NT2/D1 (cell line): ENCODE results near the gene DEPDC1B.
"Not testable (repeated sequence)": the region's sequence is repeated elsewhere in the genome, so short reads cannot be mapped to it uniquely, and the experiment has no call there.

Experiments used
- DNase-seq: peaks from one replicate; pipeline ENCODE4 v3.0.0-alpha.2; 2011; ENCODE audit warnings: low read depth, low spot score
- H3K27me3 ChIP-seq: 2 replicates; pipeline ENCODE4 v1.6.0; 2011; ENCODE audit warnings: mild to moderate bottlenecking; ENCODE audit not compliant: insufficient read length, insufficient read depth
- H3K36me3 ChIP-seq: 2 replicates; pipeline ENCODE4 v1.6.1; 2011; ENCODE audit warnings: mild to moderate bottlenecking, low read length, mixed read lengths; ENCODE audit not compliant: insufficient read depth, insufficient read length
- H3K4me1 ChIP-seq: 2 replicates; pipeline ENCODE4 v1.5.1; 2011; ENCODE audit not compliant: insufficient read depth, insufficient read length
- H3K4me3 ChIP-seq: 2 replicates; pipeline ENCODE4 v1.5.1; 2011; ENCODE audit warnings: low read depth; ENCODE audit not compliant: insufficient read length
- H3K9ac ChIP-seq: 2 replicates; pipeline ENCODE4 v1.6.0; 2011; ENCODE audit warnings: low read depth; ENCODE audit not compliant: insufficient read length
- H3K9me3 ChIP-seq: 2 replicates; pipeline ENCODE4 v1.5.1; 2011; ENCODE audit warnings: mild to moderate bottlenecking, low read length; ENCODE audit not compliant: insufficient read depth
- SUZ12 ChIP-seq: IDR thresholded peaks from 2 replicates; pipeline ENCODE4 v1.6.1; 2011; ENCODE audit not compliant: insufficient read length, insufficient read depth; ENCODE audit errors: extremely low read depth
- YY1 ChIP-seq: IDR thresholded peaks from 2 replicates; pipeline ENCODE4 v1.6.1; 2011; ENCODE audit not compliant: insufficient read length, insufficient read depth
- ZNF274 ChIP-seq: IDR thresholded peaks from 2 replicates; pipeline ENCODE4 v1.6.1; 2011; ENCODE audit warnings: mild to moderate bottlenecking, low read depth, low read length

Gene DEPDC1B

DNA sequence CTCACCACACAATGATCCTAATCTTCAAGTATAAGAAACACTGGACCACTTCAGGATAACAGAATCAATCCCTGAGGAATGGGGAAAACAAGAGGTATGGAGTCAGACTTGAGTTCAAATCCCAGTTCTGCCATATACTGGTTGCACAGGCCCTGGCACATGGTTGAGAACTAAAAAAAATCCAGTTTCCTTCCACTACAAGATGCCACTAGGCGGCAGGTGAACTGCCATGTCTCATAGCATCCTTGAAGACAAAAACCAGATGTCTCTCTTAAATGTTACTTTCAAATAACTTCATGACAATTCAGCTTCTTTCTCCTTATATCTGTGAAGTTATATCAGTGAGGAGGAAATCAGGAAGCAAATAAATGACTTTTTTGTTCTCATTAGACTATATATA lies 11.0 kb downstream of the DEPDC1B start:
- no peak for DNase-seq
- no peak for TF ChIP-seq ZNF274
- no peak for TF ChIP-seq YY1
- H3K4me1 ChIP-seq, result no peaks in the 10 kb centered on the region
- no peaks in the 10 kb centered on the region for H3K9me3 ChIP-seq
- no peak overlapping the region for H3K9ac ChIP-seq
- no peaks in the 10 kb centered on the region for H3K27me3 ChIP-seq
- H3K36me3 ChIP-seq, result peaks cover 22% of the 10 kb centered on the region
- H3K4me3 ChIP-seq, result no peak overlapping the region

DNA sequence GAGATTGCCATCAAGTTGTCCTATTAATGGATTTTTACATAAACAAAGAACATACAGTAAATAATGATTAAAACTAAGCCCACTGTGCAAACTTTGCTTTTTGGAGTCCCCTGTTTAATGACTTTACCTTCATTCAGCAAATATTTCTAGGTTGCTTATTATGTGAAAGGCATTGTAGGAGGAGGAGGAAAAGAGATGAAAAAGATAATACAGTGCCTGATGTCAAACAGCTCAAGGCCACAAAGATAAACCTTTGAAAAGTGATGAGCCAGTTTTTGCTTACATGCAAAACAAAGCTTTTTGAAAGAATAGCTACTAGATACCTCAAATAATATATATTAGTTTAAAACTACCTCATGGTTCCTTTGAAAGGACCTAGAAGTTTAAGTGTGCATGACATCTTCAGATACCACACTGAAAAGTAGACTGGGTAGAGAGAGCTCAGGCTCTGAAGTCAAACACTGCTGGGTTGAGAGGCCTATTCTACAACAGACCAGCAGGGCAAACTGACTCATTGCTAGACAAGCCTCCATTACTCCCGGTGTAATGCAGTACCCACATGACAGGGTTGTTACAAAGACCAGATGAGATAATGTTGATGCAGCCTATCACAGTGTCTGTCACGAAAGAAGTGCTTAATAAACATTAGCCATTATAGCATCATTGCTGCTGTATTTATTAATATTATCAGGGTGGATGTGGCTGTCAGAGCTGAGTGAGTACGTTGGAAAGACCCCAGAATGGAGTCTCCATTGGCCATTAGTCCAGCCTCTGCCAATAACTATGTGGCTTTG lies 11.8 kb downstream of the DEPDC1B start:
- peaks cover 22% of the 10 kb centered on the region for H3K36me3 ChIP-seq
- H3K9ac ChIP-seq, result no peak overlapping the region
- H3K9me3 ChIP-seq, result no peaks in the 10 kb centered on the region
- H3K4me1 ChIP-seq, result no peaks in the 10 kb centered on the region
- no peak overlapping the region for H3K4me3 ChIP-seq
- no peak for DNase-seq
- TF ChIP-seq SUZ12 (no peak), ZNF274 (no peak), YY1 (no peak)
- H3K27me3 ChIP-seq, result no peaks in the 10 kb centered on the region

DNA sequence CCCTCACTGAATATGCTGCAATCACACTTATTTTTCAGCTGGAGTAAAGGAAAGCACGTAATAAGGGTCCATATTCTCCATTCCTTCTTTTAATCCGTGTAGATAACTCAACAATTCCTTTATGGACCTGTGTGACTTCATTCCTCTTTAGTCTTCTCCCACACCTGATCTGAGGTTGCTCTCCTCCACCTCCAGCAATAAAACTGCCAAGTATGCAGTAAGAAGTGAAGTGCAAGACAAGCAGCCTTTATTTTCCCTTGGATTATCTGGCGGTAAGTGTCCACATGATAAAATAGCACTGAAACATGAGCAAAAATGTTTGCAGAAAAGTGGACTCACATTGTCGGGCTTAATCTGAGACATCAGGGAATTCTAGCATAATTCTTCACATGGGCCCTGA lies 13.8 kb downstream of the DEPDC1B start:
- Histone ChIP-seq H3K9ac (no peak overlapping the region), H3K36me3 (peaks cover 22% of the 10 kb centered on the region), H3K9me3 (no peaks in the 10 kb centered on the region), H3K4me3 (no peak overlapping the region), H3K27me3 (no peaks in the 10 kb centered on the region), H3K4me1 (no peaks in the 10 kb centered on the region)
- no peak for TF ChIP-seq SUZ12
- no peak for TF ChIP-seq ZNF274
- no peak for TF ChIP-seq YY1
- DNase-seq, result no peak

DNA sequence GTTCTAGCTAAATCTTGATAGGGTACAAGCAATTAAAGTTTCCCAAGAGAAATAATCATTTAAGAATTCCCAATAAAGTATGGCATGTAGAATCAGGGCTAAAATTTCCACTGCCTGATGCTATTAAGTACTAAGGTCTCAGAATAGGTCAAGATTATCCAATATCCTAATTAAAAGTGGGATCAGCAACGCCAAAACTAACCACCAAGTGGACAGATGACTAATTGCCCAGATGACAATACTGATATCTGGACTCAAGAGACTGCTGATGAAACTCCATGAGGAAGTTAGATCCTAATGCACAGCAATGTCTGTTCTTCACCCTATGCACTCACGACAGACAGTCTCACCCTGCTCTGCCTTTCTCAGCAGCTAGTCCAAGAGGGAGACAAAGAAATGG lies 14.3 kb downstream of the DEPDC1B start:
- no peak for DNase-seq
- H3K4me3 ChIP-seq, result no peak overlapping the region
- TF ChIP-seq YY1, result no peak
- no peak for TF ChIP-seq ZNF274
- no peak for TF ChIP-seq SUZ12
- peaks cover 22% of the 10 kb centered on the region for H3K36me3 ChIP-seq
- no peak overlapping the region for H3K9ac ChIP-seq
- H3K4me1 ChIP-seq, result no peaks in the 10 kb centered on the region
- H3K9me3 ChIP-seq, result no peaks in the 10 kb centered on the region
- H3K27me3 ChIP-seq, result no peaks in the 10 kb centered on the region

DNA sequence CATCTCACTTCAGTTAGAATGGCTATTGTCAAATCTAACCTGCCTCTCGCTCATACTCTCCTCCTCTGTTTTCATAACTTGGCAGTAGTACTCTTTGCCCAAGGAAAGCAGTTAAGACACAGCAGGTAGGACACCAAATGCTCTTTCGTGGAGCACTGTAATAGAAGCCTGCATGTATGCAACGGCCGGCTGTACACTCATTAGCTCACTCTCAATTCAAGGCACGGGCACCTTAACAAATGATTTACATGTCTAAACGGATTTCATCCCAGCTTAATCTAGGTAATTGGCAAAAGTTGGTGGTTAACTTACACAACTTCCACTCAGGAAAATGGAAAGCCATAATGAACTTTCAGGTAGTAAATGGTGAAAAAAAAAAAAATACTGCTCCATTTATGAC lies 14.9 kb downstream of the DEPDC1B start:
- Histone ChIP-seq H3K4me3 (no peak overlapping the region), H3K27me3 (no peaks in the 10 kb centered on the region), H3K9ac (no peak overlapping the region), H3K9me3 (no peaks in the 10 kb centered on the region), H3K36me3 (peaks cover 22% of the 10 kb centered on the region), H3K4me1 (no peaks in the 10 kb centered on the region)
- TF ChIP-seq SUZ12 (no peak), ZNF274 (no peak), YY1 (no peak)
- DNase-seq, result no peak

DNA sequence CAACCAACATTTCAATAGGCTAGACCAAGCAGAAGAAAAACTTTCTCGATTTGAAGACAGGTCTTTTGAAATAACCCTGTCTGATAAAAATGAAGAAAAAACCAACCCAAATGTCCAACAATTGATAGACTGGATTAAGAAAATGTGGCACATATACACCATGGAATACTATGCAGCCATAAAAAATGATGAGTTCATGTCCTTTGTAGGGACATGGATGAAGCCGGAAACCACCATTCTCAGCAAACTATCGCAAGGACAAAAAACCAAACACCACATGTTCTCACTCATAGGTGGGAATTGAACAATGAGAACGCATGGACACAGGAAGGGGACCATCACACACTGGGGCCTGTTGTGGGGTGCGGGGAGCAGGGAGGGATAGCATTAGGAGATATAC lies 18.0 kb downstream of the DEPDC1B start:
- H3K9me3 ChIP-seq, H3K4me1 ChIP-seq, H3K9ac ChIP-seq, H3K4me3 ChIP-seq, H3K27me3 ChIP-seq, DNase-seq: not testable (repeated sequence)
- peaks cover 21% of the 10 kb centered on the region for H3K36me3 ChIP-seq

DNA sequence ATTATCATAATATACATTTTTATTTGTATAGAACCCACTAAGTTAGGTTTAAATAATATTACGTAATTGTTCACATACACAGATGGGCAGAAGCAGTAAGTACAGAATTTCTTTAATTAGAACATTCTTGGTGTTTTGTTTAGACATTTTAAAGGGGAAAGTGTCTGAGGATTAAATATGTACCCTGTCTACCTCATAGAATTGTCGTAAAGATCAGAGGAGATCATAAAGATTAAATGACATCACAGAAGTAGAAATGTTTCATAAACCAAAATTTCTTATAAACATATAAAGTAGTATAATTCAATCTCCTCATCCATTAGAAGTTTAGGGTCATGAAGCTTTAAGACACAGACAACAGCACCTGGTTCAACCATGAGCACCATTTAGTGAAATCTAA lies 20.1 kb downstream of the DEPDC1B start:
- Histone ChIP-seq H3K4me3 (no peak overlapping the region), H3K36me3 (peaks cover 3% of the 10 kb centered on the region), H3K9ac (no peak overlapping the region), H3K4me1 (no peaks in the 10 kb centered on the region), H3K9me3 (no peaks in the 10 kb centered on the region), H3K27me3 (no peaks in the 10 kb centered on the region)
- no peak for DNase-seq
- TF ChIP-seq SUZ12 (no peak), ZNF274 (no peak), YY1 (no peak)
